Measurements from ENCODE around the gene SLC29A1. TPM values are rescaled to one million over a fixed set of nuclear protein-coding genes. Genes with fewer than 3 reads are reported as not detected.

The SLC29A1 gene
- total RNA-seq, 2 experiments from 2014 or later, result 47.6 to 50.0 TPM

- Mint-ChIP-seq H3K4me3 (no peak overlapping the region), H3K27me3 (no peaks in the 10 kb centered on the region), H3K36me3 (peaks cover 63% of the 10 kb centered on the region), H3K27ac (peak overlapping the region; percentile 26), H3K4me1 (ENCODE audit: low read depth) (peaks cover 82% of the 10 kb centered on the region), H3K9me3 (no peaks in the 10 kb centered on the region)
- ChIA-PET CTCF (interaction anchor here (0.7 to 4.5 kb wide), 7 partner anchors 9 to 81 kb away, joined by 3 to 26 read pairs (median 4); partner anchors contain the start of genes AARS2 and NFKBIE), POLR2A (interaction anchor here (1.1 to 7.5 kb wide), 4 partner anchors 7 to 133 kb away, joined by 3 to 139 read pairs (median 5); partner anchors contain the start of gene HSP90AB1)
- peak; percentile 76 for DNase-seq
- intact Hi-C loops (cut with micrococcal nuclease), result loop anchor here (1.0 kb wide), 2 partner anchors 32 to 81 kb away; no protein-coding TSS in a partner anchor
These were observed 30.1 kb downstream of the SLC29A1 start for GRCh38 chr6:44253307-44254101.

GRCh38 chr6:44254191-44255104 lies 31.1 kb downstream of the SLC29A1 start:
- H3K4me1 Mint-ChIP-seq (ENCODE audit: low read depth), result peaks cover 74% of the 10 kb centered on the region
- POLR2A ChIA-PET, result interaction anchor here (0.6 to 7.5 kb wide), 7 partner anchors 8 to 127 kb away, joined by 3 to 139 read pairs (median 4); partner anchors contain the start of genes HSP90AB1 and TMEM63B
- peak overlapping the region; percentile 50 for H3K27ac Mint-ChIP-seq
- peaks cover 55% of the 10 kb centered on the region for H3K36me3 Mint-ChIP-seq
- H3K27me3 Mint-ChIP-seq, result no peaks in the 10 kb centered on the region
- H3K4me3 Mint-ChIP-seq, result peak overlapping the region; percentile 0
- intact Hi-C loops (cut with micrococcal nuclease), result no loop called here
- no peaks in the 10 kb centered on the region for H3K9me3 Mint-ChIP-seq
- no peak for DNase-seq
- CTCF ChIA-PET, result interaction anchor here (0.7 to 4.5 kb wide), 7 partner anchors 10 to 82 kb away, joined by 3 to 26 read pairs (median 4); partner anchors contain the start of genes AARS2 and NFKBIE

- peaks cover 66% of the 10 kb centered on the region for H3K4me1 Mint-ChIP-seq (ENCODE audit: low read depth)
- peak overlapping the region; percentile 79 for H3K27ac Mint-ChIP-seq
- POLR2A ChIA-PET, result interaction anchor here (0.5 to 7.5 kb wide), 9 partner anchors 9 to 132 kb away, joined by 3 to 139 read pairs (median 4); partner anchors contain the start of genes CDC5L, HSP90AB1 and TMEM63B
- CTCF ChIA-PET, result interaction anchor here (0.9 to 4.5 kb wide), 6 partner anchors 8 to 177 kb away, joined by 3 to 49 read pairs (median 16); partner anchors contain the start of genes HSP90AB1 and SLC29A1
- peak overlapping the region; percentile 76 for H3K4me3 Mint-ChIP-seq
- H3K27me3 Mint-ChIP-seq, result no peaks in the 10 kb centered on the region
- peaks cover 48% of the 10 kb centered on the region for H3K36me3 Mint-ChIP-seq
- H3K9me3 Mint-ChIP-seq, result no peaks in the 10 kb centered on the region
- no peak for DNase-seq
- intact Hi-C loops (cut with micrococcal nuclease), result no loop called here
These were observed 31.9 kb downstream of the SLC29A1 start for GRCh38 chr6:44255105-44255808.

GRCh38 chr6:44255871-44256774 lies 32.7 kb downstream of the SLC29A1 start:
- Mint-ChIP-seq H3K4me3 (peak overlapping the region; percentile 76), H3K27ac (peak overlapping the region; percentile 79), H3K4me1 (ENCODE audit: low read depth) (peaks cover 60% of the 10 kb centered on the region), H3K36me3 (peaks cover 44% of the 10 kb centered on the region), H3K9me3 (no peaks in the 10 kb centered on the region), H3K27me3 (no peaks in the 10 kb centered on the region)
- POLR2A ChIA-PET, result interaction anchor here (0.5 to 7.5 kb wide), 16 partner anchors 8 to 132 kb away, joined by 3 to 139 read pairs (median 5); partner anchors contain the start of genes CDC5L, HSP90AB1 and SLC29A1
- CTCF ChIA-PET, result interaction anchor here (0.7 to 4.5 kb wide), 23 partner anchors 8 to 531 kb away, joined by 3 to 49 read pairs (median 5); partner anchors contain the start of genes AARS2, HSP90AB1 and SLC29A1
- no peak for DNase-seq
- intact Hi-C loops (cut with micrococcal nuclease), result no loop called here

- Mint-ChIP-seq H3K4me1 (ENCODE audit: low read depth) (peaks cover 57% of the 10 kb centered on the region), H3K27ac (peak overlapping the region; percentile 79), H3K27me3 (no peaks in the 10 kb centered on the region), H3K9me3 (no peaks in the 10 kb centered on the region), H3K36me3 (peaks cover 39% of the 10 kb centered on the region), H3K4me3 (peak overlapping the region; percentile 76)
- DNase-seq, result no peak
- intact Hi-C loops (cut with micrococcal nuclease), result loop anchor here (1.0 kb wide), 3 partner anchors 9 to 35 kb away; partner anchors contain the start of genes HSP90AB1 and NFKBIE
- CTCF ChIA-PET, result interaction anchor here (0.7 to 4.5 kb wide), 21 partner anchors 8 to 532 kb away, joined by 3 to 49 read pairs (median 5); partner anchors contain the start of genes AARS2, HSP90AB1 and SLC29A1
- POLR2A ChIA-PET, result interaction anchor here (0.8 to 7.5 kb wide), 11 partner anchors 8 to 131 kb away, joined by 3 to 139 read pairs (median 5); partner anchors contain the start of genes CDC5L, HSP90AB1 and SLC29A1
These were observed 33.3 kb downstream of the SLC29A1 start for GRCh38 chr6:44256775-44257024.

- Mint-ChIP-seq H3K27me3 (no peaks in the 10 kb centered on the region), H3K27ac (peak within 1 kb of the TSS; percentile 83), H3K36me3 (peaks cover 35% of the 10 kb centered on the region), H3K4me3 (peak within 1 kb of the TSS; percentile 77), H3K4me1 (ENCODE audit: low read depth) (peaks cover 56% of the 10 kb centered on the region), H3K9me3 (no peaks in the 10 kb centered on the region)
- intact Hi-C loops (cut with micrococcal nuclease), result loop anchor here (1.0 kb wide), 3 partner anchors 8 to 36 kb away; partner anchors contain the start of genes HSP90AB1 and NFKBIE
- ChIA-PET CTCF (interaction anchor here (0.7 to 4.5 kb wide), 19 partner anchors 10 to 532 kb away, joined by 3 to 49 read pairs (median 6); partner anchors contain the start of genes AARS2, HSP90AB1 and SLC29A1), POLR2A (interaction anchor here (0.8 to 7.5 kb wide), 11 partner anchors 8 to 131 kb away, joined by 3 to 139 read pairs (median 5); partner anchors contain the start of genes CDC5L, HSP90AB1 and SLC29A1)
- DNase-seq, result peak; percentile 76
These were observed 33.8 kb downstream of the SLC29A1 start, which contains the start of gene SLC35B2 for GRCh38 chr6:44257025-44257752. Gene SLC35B2, minus strand, starts transcription at chr6:44257528. Its CDS starts 118 bp downstream, at chr6:44257410.

GRCh38 chr6:44257753-44258324 lies 34.4 kb downstream of the SLC29A1 start:
- CTCF ChIA-PET, result interaction anchor here (1.3 to 4.5 kb wide), 7 partner anchors 10 to 85 kb away, joined by 7 to 49 read pairs (median 15); partner anchors contain the start of genes HSP90AB1 and SLC29A1
- Mint-ChIP-seq H3K27ac (peak overlapping the region; percentile 83), H3K4me3 (peak overlapping the region; percentile 77), H3K27me3 (no peaks in the 10 kb centered on the region), H3K4me1 (ENCODE audit: low read depth) (peaks cover 59% of the 10 kb centered on the region), H3K9me3 (no peaks in the 10 kb centered on the region), H3K36me3 (peaks cover 36% of the 10 kb centered on the region)
- intact Hi-C loops (cut with micrococcal nuclease), result loop anchor here (1.0 kb wide), 3 partner anchors 7 to 37 kb away; partner anchors contain the start of genes HSP90AB1 and NFKBIE
- no peak for DNase-seq
- POLR2A ChIA-PET, result interaction anchor here (1.5 to 7.5 kb wide), 4 partner anchors 11 to 126 kb away, joined by 5 to 139 read pairs (median 6); partner anchors contain the start of genes HSP90AB1 and SLC29A1

- peak overlapping the region; percentile 83 for H3K27ac Mint-ChIP-seq
- peaks cover 60% of the 10 kb centered on the region for H3K4me1 Mint-ChIP-seq (ENCODE audit: low read depth)
- CTCF ChIA-PET, result interaction anchor here (0.6 to 4.1 kb wide), 2 partner anchors 11 to 33 kb away, joined by 3 to 49 read pairs; partner anchors contain the start of gene HSP90AB1
- POLR2A ChIA-PET, result interaction anchor here (7.5 kb wide), 1 partner anchor 12 kb away, joined by 139 read pairs; the partner anchor contains the start of gene HSP90AB1
- no peaks in the 10 kb centered on the region for H3K9me3 Mint-ChIP-seq
- H3K4me3 Mint-ChIP-seq, result peak overlapping the region; percentile 37
- no peak for DNase-seq
- H3K36me3 Mint-ChIP-seq, result peaks cover 36% of the 10 kb centered on the region
- H3K27me3 Mint-ChIP-seq, result no peaks in the 10 kb centered on the region
- intact Hi-C loops (cut with micrococcal nuclease), result no loop called here
These were observed 35.0 kb downstream of the SLC29A1 start for GRCh38 chr6:44258325-44258863.

GRCh38 chr6:44258921-44259320 lies 35.5 kb downstream of the SLC29A1 start:
- intact Hi-C loops (cut with micrococcal nuclease), result no loop called here
- Mint-ChIP-seq H3K4me1 (ENCODE audit: low read depth) (peaks cover 59% of the 10 kb centered on the region), H3K27ac (peak overlapping the region; percentile 83), H3K36me3 (peaks cover 34% of the 10 kb centered on the region), H3K4me3 (no peak overlapping the region), H3K9me3 (no peaks in the 10 kb centered on the region), H3K27me3 (no peaks in the 10 kb centered on the region)
- no peak for DNase-seq
- POLR2A ChIA-PET, result interaction anchor here (7.5 kb wide), 1 partner anchor 12 kb away, joined by 139 read pairs; the partner anchor contains the start of gene HSP90AB1
- CTCF ChIA-PET, result interaction anchor here (0.6 to 4.1 kb wide), 2 partner anchors 12 to 34 kb away, joined by 3 to 49 read pairs; partner anchors contain the start of gene HSP90AB1
